ENCODE measurements around the gene CYP39A1.

The CYP39A1 gene

GRCh38 chr6:46652603-46653438 is at the start of gene CYP39A1, which contains the start of gene SLC25A27:
CYP39A1 (minus strand) TSS chr6:46652818; CDS start chr6:46652582, 236 bp downstream.
SLC25A27 (plus strand) TSS chr6:46652975; CDS start chr6:46653193, 218 bp downstream.
- peak; percentile 56 for DNase-seq (ENCODE audit: low read depth)

- DNase-seq (ENCODE audit: low read depth) = no peak
Observed at GRCh38 chr6:46699970-46700369, 47.4 kb upstream of the CYP39A1 start.

- no peak for DNase-seq (ENCODE audit: low read depth)
Observed at GRCh38 chr6:46690911-46691451, 38.4 kb upstream of the CYP39A1 start.

GRCh38 chr6:46690141-46690755 is 37.6 kb upstream of the CYP39A1 start:
- no peak for DNase-seq (ENCODE audit: low read depth)

GRCh38 chr6:46689657-46690056 is 37.0 kb upstream of the CYP39A1 start:
- DNase-seq (ENCODE audit: low read depth) = no peak

GRCh38 chr6:46688966-46689335 is 36.3 kb upstream of the CYP39A1 start:
- DNase-seq (ENCODE audit: low read depth) = no peak

GRCh38 chr6:46688117-46688965 is 35.7 kb upstream of the CYP39A1 start:
- DNase-seq (ENCODE audit: low read depth) = no peak

- DNase-seq (ENCODE audit: low read depth) = no peak
Observed at GRCh38 chr6:46687619-46688097, 35.0 kb upstream of the CYP39A1 start, which contains the start of gene TDRD6. TDRD6 (plus strand) TSS chr6:46687885; CDS start chr6:46688129, 244 bp downstream.

GRCh38 chr6:46684771-46685170 is 32.2 kb upstream of the CYP39A1 start:
- no peak for DNase-seq (ENCODE audit: low read depth)

- DNase-seq (ENCODE audit: low read depth) = no peak
Observed at GRCh38 chr6:46677314-46677654, 24.7 kb upstream of the CYP39A1 start.

GRCh38 chr6:46676604-46677313 is 24.1 kb upstream of the CYP39A1 start:
- DNase-seq (ENCODE audit: low read depth) = no peak

GRCh38 chr6:46674410-46674809 is 21.8 kb upstream of the CYP39A1 start:
- DNase-seq (ENCODE audit: low read depth) = no peak

GRCh38 chr6:46667377-46667776 is 14.8 kb upstream of the CYP39A1 start:
- no peak for DNase-seq (ENCODE audit: low read depth)

- DNase-seq (ENCODE audit: low read depth) = no peak
Observed at GRCh38 chr6:46661483-46661882, 8.9 kb upstream of the CYP39A1 start.

GRCh38 chr6:46657642-46658041 is 5.0 kb upstream of the CYP39A1 start:
- no peak for DNase-seq (ENCODE audit: low read depth)

GRCh38 chr6:46655803-46656202 is 3.2 kb upstream of the CYP39A1 start:
- DNase-seq (ENCODE audit: low read depth) = no peak

GRCh38 chr6:46653439-46654195 is 999 bp upstream of the CYP39A1 start:
- no peak for DNase-seq (ENCODE audit: low read depth)

GRCh38 chr6:46652232-46652602 is 401 bp downstream of the CYP39A1 start:
- no peak for DNase-seq (ENCODE audit: low read depth)

- no peak for DNase-seq (ENCODE audit: low read depth)
Observed at GRCh38 chr6:46651816-46652215, 802 bp downstream of the CYP39A1 start.

- no peak for DNase-seq (ENCODE audit: low read depth)
Observed at GRCh38 chr6:46651006-46651405, 1.6 kb downstream of the CYP39A1 start.
